DOHH2 (cell line): ENCODE data around the gene TAS1R2.

Experiments
- H3F3A ChIP-seq: fragments of 200-600 bp; sonication (generic), shearing (Covaris generic); 2 replicates; pipeline ENCODE4 v1.6.0; 2016; ENCODE audit warnings: antibody characterized with exemption, mild to moderate bottlenecking; ENCODE audit not compliant: control insufficient read depth, insufficient read depth
- H3K27ac ChIP-seq: fragments of 200-600 bp; sonication (generic); 2 replicates; pipeline ENCODE4 v1.5.1; 2014; ENCODE audit warnings: low read depth, mild to moderate bottlenecking, low read length, moderate library complexity
- H3K27me3 ChIP-seq: fragments of 200-600 bp; sonication (generic); 2 replicates; pipeline ENCODE4 v1.6.1; 2014; ENCODE audit warnings: mild to moderate bottlenecking, low read length, mixed read lengths; ENCODE audit not compliant: control insufficient read depth
- H3K36me3 ChIP-seq: fragments of 200-600 bp; sonication (generic); 2 replicates; pipeline ENCODE4 v1.6.1; 2014; ENCODE audit warnings: mild to moderate bottlenecking, low read length, moderate library complexity, mixed read lengths; ENCODE audit not compliant: control insufficient read depth
- H3K4me1 ChIP-seq: fragments of 200-600 bp; sonication (generic); 2 replicates; pipeline ENCODE4 v1.6.1; 2014; ENCODE audit warnings: mild to moderate bottlenecking, low read length, mixed read lengths; ENCODE audit not compliant: control insufficient read depth
- H3K4me2 ChIP-seq: fragments of 200-600 bp; sonication (generic); 2 replicates; pipeline ENCODE4 v1.6.0; 2014; ENCODE audit warnings: mild to moderate bottlenecking, low read length, moderate library complexity
- H3K4me3 ChIP-seq: fragments of 200-600 bp; sonication (generic); 2 replicates; pipeline ENCODE4 v1.5.1; 2014; ENCODE audit warnings: mild to moderate bottlenecking, low read length, mixed read lengths
- H3K79me2 ChIP-seq: fragments of 200-600 bp; sonication (generic); 2 replicates; pipeline ENCODE4 v1.6.1; 2014; ENCODE audit warnings: mild to moderate bottlenecking, low read length, mixed read lengths; ENCODE audit not compliant: control insufficient read depth
- H3K9me2 ChIP-seq: fragments of 200-600 bp; sonication (generic); replicated peaks from 2 replicates; pipeline ENCODE4 v1.6.1; 2014; ENCODE audit warnings: mild to moderate bottlenecking, low read length, mixed read lengths; ENCODE audit not compliant: control insufficient read depth
- H3K9me3 ChIP-seq: fragments of 200-600 bp; sonication (generic); 2 replicates; pipeline ENCODE4 v1.6.1; 2014; ENCODE audit warnings: antibody characterized with exemption, low read length, mixed read lengths; ENCODE audit not compliant: control insufficient read depth, insufficient read depth
- H4K20me1 ChIP-seq: fragments of 200-600 bp; sonication (generic); 2 replicates; pipeline ENCODE4 v1.6.0; 2014; ENCODE audit warnings: low read depth, mild to moderate bottlenecking, antibody characterized with exemption, low read length, moderate library complexity; ENCODE audit not compliant: control insufficient read depth, insufficient read depth
- CTCF ChIP-seq: fragments of 200-600 bp; sonication (generic); IDR thresholded peaks from one replicate; pipeline ENCODE4 v1.5.1; 2014; ENCODE audit warnings: antibody characterized with exemption, mild to moderate bottlenecking, low read depth, low read length; ENCODE audit not compliant: poor library complexity, severe bottlenecking
- EZH2phosphoT487 ChIP-seq: fragments of 200-600 bp; sonication (generic); IDR thresholded peaks from 2 replicates; pipeline ENCODE4 v1.6.1; 2017; ENCODE audit warnings: borderline replicate concordance, mild to moderate bottlenecking, antibody characterized with exemption, low read length, moderate library complexity, mixed read lengths

TAS1R2 gene

GRCh38 chr1:18891426-18891780, 31.9 kb upstream of the TAS1R2 start:
- Histone ChIP-seq H3K4me3 (no peak overlapping the region), H3K4me2 (no peak overlapping the region), H3K79me2 (no peaks in the 10 kb centered on the region), H3K9me2 (no peaks in the 10 kb centered on the region), H3K9me3 (no peaks in the 10 kb centered on the region), H3K4me1 (no peaks in the 10 kb centered on the region), H4K20me1 (no peaks in the 10 kb centered on the region), H3F3A (no peaks in the 10 kb centered on the region), H3K27me3 (no peaks in the 10 kb centered on the region), H3K27ac (no peak overlapping the region), H3K36me3 (no peaks in the 10 kb centered on the region)
- TF ChIP-seq EZH2phosphoT487 (no peak), CTCF (no peak)

- Histone ChIP-seq H3F3A (no peaks in the 10 kb centered on the region), H3K27ac (no peak overlapping the region)
Observed at GRCh38 chr1:18890706-18891425, 31.4 kb upstream of the TAS1R2 start.

GRCh38 chr1:18886003-18886335, 26.5 kb upstream of the TAS1R2 start:
- Histone ChIP-seq H3K4me3 (no peak overlapping the region), H3K9me2 (no peaks in the 10 kb centered on the region), H3K27ac (no peak overlapping the region), H4K20me1 (no peaks in the 10 kb centered on the region; the same call in 1 of the 2 replicates), H3K4me1 (no peaks in the 10 kb centered on the region), H3F3A (no peaks in the 10 kb centered on the region), H3K9me3 (no peaks in the 10 kb centered on the region), H3K4me2 (no peak overlapping the region), H3K27me3 (no peaks in the 10 kb centered on the region), H3K36me3 (no peaks in the 10 kb centered on the region), H3K79me2 (no peaks in the 10 kb centered on the region)
- no peak for TF ChIP-seq EZH2phosphoT487
- no peak for TF ChIP-seq CTCF

More at GRCh38 chr1:18890706-18891425, 31.4 kb upstream of the TAS1R2 start:
- Histone ChIP-seq H3K4me2 (no peak overlapping the region), H3K4me1 (no peaks in the 10 kb centered on the region), H3K9me3 (no peaks in the 10 kb centered on the region), H3K27me3 (no peaks in the 10 kb centered on the region), H3K79me2 (no peaks in the 10 kb centered on the region), H3K36me3 (no peaks in the 10 kb centered on the region), H4K20me1 (no peaks in the 10 kb centered on the region), H3K9me2 (no peaks in the 10 kb centered on the region), H3K4me3 (no peak overlapping the region)
- no peak for TF ChIP-seq CTCF
- TF ChIP-seq EZH2phosphoT487: no peak
